Epithelial cell of esophagus (primary cell): ENCODE data around the gene CCNE1.
A peak's percentile ranks its signal among the peaks of the same experiment; 100 is the strongest.

Experiments
- DNase-seq: peaks from one replicate; pipeline ENCODE4 v3.0.0; 2010; ENCODE audit warnings: low read depth
- H3K4me3 ChIP-seq: 2 replicates; pipeline ENCODE4 v1.5.1; 2011; ENCODE audit warnings: mild to moderate bottlenecking, low read length, control low read depth
- CTCF ChIP-seq: IDR thresholded peaks from 2 replicates; pipeline ENCODE4 v1.5.1; 2011; ENCODE audit warnings: low read depth, mild to moderate bottlenecking, low read length, control low read depth, inconsistent platforms; ENCODE audit not compliant: insufficient read depth; ENCODE audit errors: missing control alignments

The CCNE1 gene

GRCh38 chr19:29844891-29845573 lies 33.2 kb downstream of the CCNE1 start:
- TF ChIP-seq CTCF: no peak
- DNase-seq: peak; percentile 92
- peak overlapping the region; percentile 70 for H3K4me3 ChIP-seq

DNA sequence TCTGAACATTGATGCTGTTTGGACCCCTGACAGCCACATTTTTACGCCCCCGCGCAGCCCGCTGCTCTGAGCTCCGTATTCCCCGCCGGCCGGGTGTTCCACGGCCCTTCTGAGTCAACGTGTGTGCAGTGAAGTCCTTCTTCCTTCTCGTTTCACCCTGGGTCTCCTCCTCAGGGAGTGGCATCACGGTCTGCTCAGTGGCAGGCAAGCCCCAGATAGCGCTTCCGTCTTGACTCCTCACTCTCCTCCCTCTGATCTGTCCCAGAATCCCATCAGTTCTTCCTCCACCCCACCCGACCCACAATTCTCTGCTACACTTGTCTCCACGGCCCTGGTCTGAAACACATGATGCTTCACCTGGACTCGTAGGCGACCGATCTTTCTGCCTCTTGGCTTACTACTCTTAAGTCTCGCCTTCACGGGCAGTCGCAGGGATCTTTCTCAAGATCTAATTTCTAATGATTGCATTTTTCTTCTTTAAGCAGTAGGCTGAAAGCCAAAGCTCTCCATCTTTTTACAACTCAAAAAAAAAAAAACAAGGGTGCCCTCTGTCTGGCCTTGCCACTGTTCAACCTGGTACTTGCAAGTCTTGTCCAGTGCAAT lies 33.9 kb downstream of the CCNE1 start:
- peak; percentile 37 for DNase-seq
- H3K4me3 ChIP-seq: peak overlapping the region; percentile 70
- no peak for TF ChIP-seq CTCF

DNA sequence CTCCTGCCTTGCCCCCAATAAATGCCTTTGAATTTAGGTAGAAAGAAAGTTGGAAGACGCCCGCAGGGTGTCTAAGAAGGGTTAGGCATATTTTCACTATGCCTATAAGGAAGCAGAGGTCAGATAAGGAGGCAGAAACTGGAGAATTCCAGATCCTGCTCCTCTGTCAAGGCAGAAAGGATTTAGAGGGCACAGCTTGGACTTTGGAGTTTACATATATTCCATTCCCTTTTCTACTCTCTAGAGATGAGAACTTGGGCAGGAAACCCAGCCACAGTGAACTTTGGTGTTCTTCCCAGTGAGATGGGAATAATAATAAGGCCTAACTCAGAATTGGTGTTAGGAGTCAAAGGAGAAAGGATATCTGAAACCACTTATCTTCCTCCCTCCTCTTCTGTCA lies 37.4 kb downstream of the CCNE1 start:
- no peak for TF ChIP-seq CTCF
- DNase-seq: no peak
- no peak overlapping the region for H3K4me3 ChIP-seq

GRCh38 chr19:29850482-29850881 lies 38.7 kb downstream of the CCNE1 start:
- H3K4me3 ChIP-seq: no peak overlapping the region
- TF ChIP-seq CTCF: no peak
- DNase-seq: no peak

- DNase-seq: no peak
- TF ChIP-seq CTCF: no peak
These were observed 40.2 kb downstream of the CCNE1 start for GRCh38 chr19:29851769-29852521.

DNA sequence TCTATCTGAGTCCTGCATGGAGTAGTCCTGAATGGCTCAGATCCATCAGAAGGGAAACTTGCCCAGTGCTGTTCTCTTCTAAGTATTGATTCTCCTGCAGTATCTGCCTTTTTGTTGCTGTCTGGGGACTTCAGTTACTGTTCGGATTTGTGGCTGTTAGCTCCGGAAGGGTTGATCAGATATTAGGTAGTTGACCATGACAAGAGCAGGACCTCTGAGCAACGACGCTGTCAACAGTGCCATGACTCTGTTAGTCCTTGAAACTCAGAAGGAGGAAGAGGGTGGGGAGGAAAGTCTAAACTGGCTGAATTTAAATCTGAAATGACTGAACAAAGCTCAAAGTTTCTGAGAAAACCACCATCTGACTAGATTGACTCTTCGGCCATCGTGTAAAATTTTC lies 42.2 kb downstream of the CCNE1 start:
- no peak for DNase-seq
- no peak overlapping the region for H3K4me3 ChIP-seq
- no peak for TF ChIP-seq CTCF

More at GRCh38 chr19:29851769-29852521, 40.2 kb downstream of the CCNE1 start:
- H3K4me3 ChIP-seq: no peak overlapping the region
